Smooth muscle cell (in vitro differentiated cells): Measurements from ENCODE around the gene DNAJB8. TPM values are rescaled to one million over a fixed set of nuclear protein-coding genes. Genes with fewer than 3 reads are reported as not detected.

ENCODE experiments used
- DNase-seq: peaks from one replicate; lab custom pipeline; 2025; ENCODE audit not compliant: unreplicated experiment; lab: John Stamatoyannopoulos, UW
- H2AFZ ChIP-seq: fragments of 200-600 bp; sonication (generic); 2 replicates; pipeline ENCODE4 v1.6.0; 2016; ENCODE audit warnings: antibody characterized with exemption, low read depth, mild to moderate bottlenecking
- H3F3A ChIP-seq: fragments of 200-600 bp; sonication (generic); 2 replicates; pipeline ENCODE4 v1.6.0; 2017; ENCODE audit warnings: antibody characterized with exemption, low read depth
- H3K27ac ChIP-seq: fragments of 200-600 bp; sonication (generic); 2 replicates; pipeline ENCODE4 v1.5.1; 2016; ENCODE audit warnings: low read depth, mild to moderate bottlenecking
- H3K27me3 ChIP-seq: fragments of 200-600 bp; sonication (generic); 2 replicates; pipeline ENCODE4 v1.6.1; 2016; ENCODE audit warnings: low read depth, mild to moderate bottlenecking
- H3K36me3 ChIP-seq: fragments of 200-600 bp; sonication (generic); 2 replicates; pipeline ENCODE4 v1.5.1; 2016; ENCODE audit warnings: low read depth
- H3K4me1 ChIP-seq: fragments of 200-600 bp; sonication (generic); 2 replicates; pipeline ENCODE4 v1.5.1; 2016; ENCODE audit warnings: low read depth
- H3K4me2 ChIP-seq: fragments of 200-600 bp; sonication (generic); 2 replicates; pipeline ENCODE4 v1.6.0; 2016; ENCODE audit warnings: mild to moderate bottlenecking
- H3K4me3 ChIP-seq: fragments of 200-600 bp; sonication (generic); 2 replicates; pipeline ENCODE4 v1.5.1; 2016; ENCODE audit warnings: mild to moderate bottlenecking
- H3K79me2 ChIP-seq: fragments of 200-600 bp; sonication (generic); 2 replicates; pipeline ENCODE4 v1.6.0; 2016; ENCODE audit warnings: low read depth, mild to moderate bottlenecking
- H3K9ac ChIP-seq: fragments of 200-600 bp; sonication (generic); 2 replicates; pipeline ENCODE4 v1.6.0; 2016; ENCODE audit warnings: low read depth
- H3K9me3 ChIP-seq: fragments of 200-600 bp; sonication (generic); replicated peaks from 2 replicates; pipeline ENCODE4 v1.5.1; 2016; ENCODE audit warnings: low read depth
- H4K20me1 ChIP-seq: fragments of 200-600 bp; sonication (generic); 2 replicates; pipeline ENCODE4 v1.6.0; 2016; ENCODE audit warnings: low read depth
- CTCF ChIP-seq: fragments of 200-600 bp; sonication (generic); IDR thresholded peaks from 2 replicates; pipeline ENCODE4 v1.5.1; 2017; ENCODE audit warnings: borderline replicate concordance, mild to moderate bottlenecking, antibody characterized with exemption; ENCODE audit not compliant: insufficient read depth, poor library complexity, severe bottlenecking
- WGBS: methylation state at CpG from one replicate; pipeline ENCODE4 v1.1.7; 2016; ENCODE audit warnings: low lambda C conversion rate; 5-methylcytosine and 5-hydroxymethylcytosine counted together
- polyA plus RNA-seq: library from polyadenylated mRNA; unstranded; fragments of >200 nt; fragmentation: Nextera tagmentation; extraction: Ambion mirVana; gene quantifications from 2 replicates; pipeline ENCODE4 v1.2.1, GENCODE V29; 2016
- total RNA-seq: library from RNA; depleted of rRNA; stranded (reverse); fragments of >200 nt; gene quantifications from 2 replicates; pipeline ENCODE4 v1.2.3, GENCODE V29; 2014

DNAJB8 gene
- total and polyA plus RNA-seq, 2 experiments from 2014 or later: not detected

GRCh38 chr3:128481438-128481942 is 14.8 kb upstream of the DNAJB8 start:
- peaks cover 9% of the 10 kb centered on the region for H4K20me1 ChIP-seq
- peak overlapping the region; percentile 80 for H3K27ac ChIP-seq
- no peak overlapping the region for H3K4me2 ChIP-seq
- H3K79me2 ChIP-seq: no peaks in the 10 kb centered on the region
- H2AFZ ChIP-seq: no peak overlapping the region
- H3F3A ChIP-seq: peaks cover 14% of the 10 kb centered on the region
- no peaks in the 10 kb centered on the region for H3K9me3 ChIP-seq
- no peaks in the 10 kb centered on the region for H3K36me3 ChIP-seq
- 82% methylated on average over 16 of the region's 19 CpGs for WGBS
- no peak for TF ChIP-seq CTCF
- peaks cover 40% of the 10 kb centered on the region for H3K4me1 ChIP-seq
- no peak overlapping the region for H3K4me3 ChIP-seq
- no peak overlapping the region for H3K9ac ChIP-seq
- no peaks in the 10 kb centered on the region for H3K27me3 ChIP-seq
- DNase-seq: no peak

DNA sequence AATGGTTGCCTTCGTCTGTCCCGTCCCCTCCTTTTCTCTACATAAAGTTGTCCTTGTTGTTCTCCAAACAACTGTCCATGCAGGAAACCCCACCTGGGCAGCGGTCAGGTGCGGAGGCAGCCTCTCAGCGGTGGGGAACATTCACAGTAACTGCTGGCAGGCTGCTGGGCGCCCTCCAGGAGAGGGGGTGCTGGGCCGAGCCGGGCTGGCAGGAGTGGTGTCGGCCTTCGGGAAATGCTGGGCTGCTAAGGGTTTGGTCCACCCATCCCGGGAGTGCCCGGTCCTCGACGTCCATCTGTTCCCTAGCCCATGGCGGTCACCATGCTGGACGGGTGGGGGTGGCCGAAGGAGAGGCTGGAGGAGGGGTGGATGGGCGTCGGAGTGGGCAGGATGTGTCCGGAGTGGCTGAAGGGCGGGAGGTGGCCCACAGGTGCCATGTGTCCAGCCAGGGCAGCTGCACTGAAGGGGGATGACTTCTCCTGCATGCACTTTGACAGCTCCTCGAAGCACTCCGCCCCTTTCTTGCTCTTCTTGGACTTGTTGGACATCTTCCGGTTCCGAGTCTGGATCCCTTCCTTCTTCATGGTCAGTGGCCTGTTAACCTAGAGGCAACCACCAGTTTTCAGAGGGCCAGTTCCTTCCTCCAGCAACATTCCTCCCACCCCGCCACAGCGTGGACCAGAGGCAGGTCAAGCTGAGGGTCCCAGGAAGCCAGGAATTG is 14.2 kb upstream of the DNAJB8 start:
- DNase-seq: no peak
- Histone ChIP-seq H3K79me2 (no peaks in the 10 kb centered on the region), H4K20me1 (peaks cover 4% of the 10 kb centered on the region), H3K4me1 (peaks cover 38% of the 10 kb centered on the region), H3K36me3 (no peaks in the 10 kb centered on the region), H3K4me2 (no peak overlapping the region), H2AFZ (no peak overlapping the region), H3K27me3 (no peaks in the 10 kb centered on the region), H3K27ac (no peak overlapping the region), H3K4me3 (no peak overlapping the region), H3F3A (peaks cover 14% of the 10 kb centered on the region), H3K9me3 (no peaks in the 10 kb centered on the region), H3K9ac (no peak overlapping the region)
- WGBS: 96% methylated on average over 27 of the region's 27 CpGs
- no peak for TF ChIP-seq CTCF

GRCh38 chr3:128480278-128480677 is 13.6 kb upstream of the DNAJB8 start:
- H3K4me2 ChIP-seq: no peak overlapping the region
- WGBS: 92% methylated on average over 11 of the region's 11 CpGs
- H3K79me2 ChIP-seq: no peaks in the 10 kb centered on the region
- no peak overlapping the region for H3K27ac ChIP-seq
- H3K9ac ChIP-seq: no peak overlapping the region
- TF ChIP-seq CTCF: no peak
- H4K20me1 ChIP-seq: no peaks in the 10 kb centered on the region
- no peak for DNase-seq
- no peaks in the 10 kb centered on the region for H3K36me3 ChIP-seq
- peaks cover 14% of the 10 kb centered on the region for H3F3A ChIP-seq
- H3K4me3 ChIP-seq: no peak overlapping the region
- H3K4me1 ChIP-seq: peaks cover 38% of the 10 kb centered on the region
- H2AFZ ChIP-seq: no peak overlapping the region
- H3K9me3 ChIP-seq: no peaks in the 10 kb centered on the region
- H3K27me3 ChIP-seq: no peaks in the 10 kb centered on the region
